Liver (tissue), 2 donors: ENCODE measurements around the gene ANKRD28.

Experiments used
- CTCF ChIP-seq: fragments of 150-350 bp; IDR thresholded peaks from 2 replicates; pipeline ENCODE4 v1.5.1; 2017; ENCODE audit warnings: improper control_type of control experiment, low read depth, low read length; ENCODE audit not compliant: missing input control
- MAX ChIP-seq: IDR thresholded peaks from 2 replicates; pipeline ENCODE4 v1.6.1; 2016; ENCODE audit warnings: antibody characterized with exemption
- YY1 ChIP-seq: IDR thresholded peaks from 2 replicates; pipeline ENCODE4 v1.6.1; 2016; ENCODE audit warnings: antibody characterized with exemption, mild to moderate bottlenecking
- donor health status: healthy.

GRCh38 chr3:15636028-15636709, 161.6 kb downstream of the ANKRD28 start:
- TF ChIP-seq CTCF (no peak), MAX (no peak), YY1 (no peak)
